Lower lobe of right lung (tissue), 2 donors: ENCODE measurements around the gene TCTN1. TPM values are rescaled to one million over a fixed set of nuclear protein-coding genes. Genes with fewer than 3 reads are reported as not detected.
"Not testable (repeated sequence)": the region's sequence is repeated elsewhere in the genome, so short reads cannot be mapped to it uniquely, and the experiment has no call there.

Experiments
- ATAC-seq, 2 donors: fragments of 200-7000 bp; cut with Tn5 transposase; one replicate each; pipeline ENCODE4 v1.9.1; 2020 to 2022; ENCODE audit warnings: mild to moderate bottlenecking in 2 of 2, moderate library complexity in 2 of 2
- DNase-seq: peaks from one replicate; pipeline ENCODE4 v3.0.0-alpha.2; 2020
- H3K27ac ChIP-seq: fragments of 200-600 bp; one replicate; pipeline ENCODE4 v1.8.0; 2022
- H3K27me3 ChIP-seq: fragments of 200-600 bp; one replicate; pipeline ENCODE4 v1.8.0; 2022; ENCODE audit warnings: low read depth
- H3K36me3 ChIP-seq: fragments of 200-600 bp; one replicate; pipeline ENCODE4 v1.8.0; 2022; ENCODE audit warnings: mild to moderate bottlenecking
- H3K4me1 ChIP-seq: fragments of 200-600 bp; one replicate; pipeline ENCODE4 v1.8.0; 2022
- H3K4me3 ChIP-seq: fragments of 200-600 bp; one replicate; pipeline ENCODE4 v1.8.0; 2022; ENCODE audit warnings: mild to moderate bottlenecking
- H3K9me3 ChIP-seq: fragments of 200-600 bp; one replicate; pipeline ENCODE4 v1.8.0; 2022
- intact Hi-C: fragments of 100-400 bp; cut with DNase I; formaldehyde crosslinking; loops from one replicate; pipeline ENCODE4 v1.11.0; 2022
- long read RNA-seq: library from polyadenylated mRNA; unstranded; transcript quantifications from one replicate; pipeline ENCODE4 v2.0.0, GENCODE V29; 2021
- total RNA-seq: library from RNA; stranded (reverse); fragmentation: NEBNext Ultra II Directional; extraction: Animal tissue kit (Norgen Biotek cat#: 25700); gene quantifications from one replicate; pipeline ENCODE4 v1.2.1, GENCODE V29; 2021
- TF ChIP-seq, protein P1 (sequence below): fragments of 200-600 bp; IDR thresholded peaks from one replicate; pipeline ENCODE4 v1.8.0; 2022; ENCODE audit warnings: antibody characterized with exemption, mild to moderate bottlenecking
- donor health status: DM: no; HTN: yes; CAD: no; lungs with severe emphysema.

The TCTN1 gene
- total RNA-seq = 40.1 TPM
- long read RNA-seq, full-length matches to known transcripts = 30 of 46 reads
- long read RNA-seq, partial matches to known transcripts = 4 of 46 reads
- long read RNA-seq, other reads (novel, unspliced or antisense) = 12 of 46 reads

DNA sequence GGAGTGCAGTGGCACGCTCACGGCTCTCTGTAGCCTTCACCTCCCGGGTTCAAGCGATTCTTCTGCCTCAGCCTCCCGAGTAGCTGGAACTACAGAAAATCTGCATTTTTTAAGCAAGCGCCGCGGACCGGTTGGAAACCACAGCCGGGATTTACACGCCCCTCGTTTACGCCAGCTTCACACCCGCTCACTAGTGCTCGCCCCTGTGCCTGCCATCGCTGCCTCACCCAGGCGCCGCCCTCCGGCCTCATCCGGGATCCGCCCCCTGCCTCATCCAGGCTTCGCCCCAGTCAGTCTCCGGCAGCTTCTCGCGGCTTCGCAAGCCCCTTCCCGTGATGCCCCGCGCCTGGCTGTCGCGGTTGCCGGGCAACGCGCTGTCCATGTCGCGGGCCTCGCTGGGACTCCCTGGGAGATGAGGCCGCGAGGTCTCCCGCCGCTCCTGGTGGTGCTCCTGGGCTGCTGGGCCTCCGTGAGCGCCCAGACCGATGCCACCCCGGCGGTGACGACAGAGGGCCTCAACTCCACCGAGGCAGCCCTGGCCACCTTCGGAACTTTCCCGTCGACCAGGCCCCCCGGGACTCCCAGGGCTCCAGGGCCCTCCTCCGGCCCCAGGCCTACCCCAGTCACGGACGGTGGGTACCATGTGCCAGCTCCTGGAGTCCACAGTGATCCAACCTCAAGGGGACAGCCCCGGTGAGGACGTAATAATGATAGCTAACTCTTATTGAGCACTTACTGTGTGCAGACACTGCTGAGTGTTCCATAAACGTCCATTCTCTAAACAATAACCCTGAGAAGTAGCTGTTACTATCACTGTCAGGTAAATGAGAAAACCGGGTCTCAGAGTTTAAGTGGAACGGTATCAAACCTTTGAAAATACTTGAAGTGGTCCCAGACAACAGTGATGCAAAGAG lies at the start of gene TCTN1:
Gene TCTN1 (plus strand): TSS at position 359 of the 914 bp plus-strand sequence. CDS start 54 bp downstream, at position 413.
- H3K27ac ChIP-seq = peak within 1 kb of the TSS; percentile 77

DNA sequence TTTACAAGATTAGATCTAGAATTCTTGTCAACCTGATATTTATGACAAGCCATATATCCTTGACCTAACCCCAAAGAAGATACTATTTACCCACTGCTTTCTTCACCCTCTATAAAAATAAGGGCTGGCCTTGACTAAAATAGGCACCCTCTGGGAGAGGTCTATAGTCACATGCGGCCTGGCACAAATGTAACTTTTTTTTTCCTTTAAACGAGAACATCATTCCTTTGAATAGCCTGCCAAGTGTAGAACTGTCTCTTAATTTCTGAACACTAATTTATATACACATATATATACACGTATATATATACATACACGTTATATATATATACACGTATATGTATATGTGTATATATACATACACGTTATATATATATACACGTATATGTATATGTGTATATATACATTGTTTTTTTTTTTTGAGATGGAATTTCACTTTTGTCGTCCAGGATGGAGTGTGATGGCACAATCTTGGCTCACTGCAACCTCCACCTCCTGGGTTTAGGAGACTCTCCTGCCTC lies 49.4 kb upstream of the TCTN1 start:
- H3K9me3 ChIP-seq = no peaks in the 10 kb centered on the region
- no peak overlapping the region for H3K4me3 ChIP-seq
- no peaks in the 10 kb centered on the region for H3K36me3 ChIP-seq
- H3K4me1 ChIP-seq = peaks cover 59% of the 10 kb centered on the region
- TF ChIP-seq, protein P1, sequence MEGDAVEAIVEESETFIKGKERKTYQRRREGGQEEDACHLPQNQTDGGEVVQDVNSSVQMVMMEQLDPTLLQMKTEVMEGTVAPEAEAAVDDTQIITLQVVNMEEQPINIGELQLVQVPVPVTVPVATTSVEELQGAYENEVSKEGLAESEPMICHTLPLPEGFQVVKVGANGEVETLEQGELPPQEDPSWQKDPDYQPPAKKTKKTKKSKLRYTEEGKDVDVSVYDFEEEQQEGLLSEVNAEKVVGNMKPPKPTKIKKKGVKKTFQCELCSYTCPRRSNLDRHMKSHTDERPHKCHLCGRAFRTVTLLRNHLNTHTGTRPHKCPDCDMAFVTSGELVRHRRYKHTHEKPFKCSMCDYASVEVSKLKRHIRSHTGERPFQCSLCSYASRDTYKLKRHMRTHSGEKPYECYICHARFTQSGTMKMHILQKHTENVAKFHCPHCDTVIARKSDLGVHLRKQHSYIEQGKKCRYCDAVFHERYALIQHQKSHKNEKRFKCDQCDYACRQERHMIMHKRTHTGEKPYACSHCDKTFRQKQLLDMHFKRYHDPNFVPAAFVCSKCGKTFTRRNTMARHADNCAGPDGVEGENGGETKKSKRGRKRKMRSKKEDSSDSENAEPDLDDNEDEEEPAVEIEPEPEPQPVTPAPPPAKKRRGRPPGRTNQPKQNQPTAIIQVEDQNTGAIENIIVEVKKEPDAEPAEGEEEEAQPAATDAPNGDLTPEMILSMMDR = no peak
- H3K27ac ChIP-seq = peak overlapping the region; percentile 2
- no peaks in the 10 kb centered on the region for H3K27me3 ChIP-seq
- intact Hi-C loops = no loop called here
- ATAC-seq (no peak), DNase-seq (no peak)

More for the DNA sequence above, at the start of gene TCTN1:
- intact Hi-C loops = no loop called here
- H3K36me3 ChIP-seq = peaks cover 8% of the 10 kb centered on the region
- ATAC-seq = peak; percentile 100
- DNase-seq = peak; percentile 98
- no peaks in the 10 kb centered on the region for H3K9me3 ChIP-seq
- H3K4me3 ChIP-seq = peak within 1 kb of the TSS; percentile 67
- TF ChIP-seq, protein P1 = no peak
- peaks cover 8% of the 10 kb centered on the region for H3K4me1 ChIP-seq
- no peaks in the 10 kb centered on the region for H3K27me3 ChIP-seq

DNA sequence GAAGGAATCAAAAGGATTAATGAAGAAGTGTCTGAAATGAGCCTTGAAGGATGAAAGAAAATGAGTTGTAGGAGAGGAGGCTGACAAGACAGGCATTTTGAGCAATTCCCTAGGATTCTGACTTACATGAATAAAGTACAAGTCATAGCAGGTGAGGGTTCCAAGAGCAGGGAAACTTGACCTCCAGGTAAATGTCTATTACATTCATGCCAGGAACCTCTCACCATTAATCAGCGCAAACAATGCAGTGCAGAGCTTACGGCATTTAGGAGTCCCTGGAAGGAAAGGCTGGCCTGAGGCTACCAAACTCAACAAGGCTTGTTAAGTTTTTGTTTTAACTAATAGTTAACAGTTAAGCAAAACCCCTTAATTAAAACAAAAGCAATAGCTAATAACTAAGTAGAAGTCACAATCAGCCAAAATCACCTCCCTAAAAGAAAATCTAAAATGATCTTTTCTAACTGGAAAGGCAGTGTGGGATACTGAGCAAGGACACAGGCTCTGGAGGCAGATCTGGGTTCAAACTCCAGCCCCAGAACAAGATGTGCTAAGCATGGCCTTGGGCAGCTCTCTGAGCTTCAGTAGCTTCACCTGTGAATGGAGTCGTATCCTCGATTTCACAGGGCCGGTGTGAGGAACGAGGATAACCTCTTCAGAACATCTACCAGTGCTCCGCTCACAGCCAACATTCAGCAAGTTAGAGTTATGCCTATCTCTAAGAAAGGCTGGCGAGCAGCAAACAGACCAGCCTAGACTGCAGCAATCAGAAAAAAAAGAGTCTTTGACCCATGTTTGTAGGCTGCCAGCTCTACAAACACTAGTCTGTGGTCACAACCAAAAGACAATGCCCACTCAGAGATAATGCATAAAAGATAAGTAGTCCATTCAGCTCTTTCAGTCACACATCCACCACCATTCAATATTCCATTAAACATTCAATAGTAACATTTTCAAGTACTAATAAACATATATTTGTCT lies 47.7 kb upstream of the TCTN1 start:
- DNase-seq (no peak), ATAC-seq (peak; percentile 40 to 81)
- peaks cover 4% of the 10 kb centered on the region for H3K9me3 ChIP-seq
- intact Hi-C loops = no loop called here
- H3K4me3 ChIP-seq = no peak overlapping the region
- no peaks in the 10 kb centered on the region for H3K27me3 ChIP-seq
- H3K36me3 ChIP-seq = no peaks in the 10 kb centered on the region
- H3K27ac ChIP-seq = no peak overlapping the region
- H3K4me1 ChIP-seq = peaks cover 54% of the 10 kb centered on the region
- TF ChIP-seq, protein P1 = no peak

DNA sequence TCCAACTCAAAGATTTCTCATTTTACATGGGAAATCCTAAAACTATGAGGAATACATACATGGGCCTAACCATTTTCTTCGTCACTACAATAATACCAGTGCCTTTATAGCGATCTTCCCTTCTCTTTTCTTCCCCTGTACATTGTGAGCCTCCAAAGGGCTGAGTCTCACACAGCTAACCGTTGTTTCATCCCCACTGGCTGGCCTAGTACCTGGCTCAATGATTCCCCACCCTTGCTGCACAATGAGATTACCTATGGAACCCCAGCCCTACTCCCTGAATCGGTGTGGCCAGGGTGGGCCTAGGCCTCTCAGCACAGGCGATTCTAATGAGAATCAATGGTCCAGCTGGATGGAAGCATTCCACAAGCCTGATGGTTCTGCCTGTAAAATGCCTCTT lies 46.9 kb upstream of the TCTN1 start:
- Histone ChIP-seq H3K4me1 (peaks cover 46% of the 10 kb centered on the region), H3K27ac (no peak overlapping the region), H3K36me3 (no peaks in the 10 kb centered on the region), H3K4me3 (no peak overlapping the region), H3K27me3 (no peaks in the 10 kb centered on the region), H3K9me3 (peaks cover 11% of the 10 kb centered on the region)
- ATAC-seq = no peak
- intact Hi-C loops = no loop called here
- DNase-seq = no peak
- TF ChIP-seq, protein P1 = no peak

DNA sequence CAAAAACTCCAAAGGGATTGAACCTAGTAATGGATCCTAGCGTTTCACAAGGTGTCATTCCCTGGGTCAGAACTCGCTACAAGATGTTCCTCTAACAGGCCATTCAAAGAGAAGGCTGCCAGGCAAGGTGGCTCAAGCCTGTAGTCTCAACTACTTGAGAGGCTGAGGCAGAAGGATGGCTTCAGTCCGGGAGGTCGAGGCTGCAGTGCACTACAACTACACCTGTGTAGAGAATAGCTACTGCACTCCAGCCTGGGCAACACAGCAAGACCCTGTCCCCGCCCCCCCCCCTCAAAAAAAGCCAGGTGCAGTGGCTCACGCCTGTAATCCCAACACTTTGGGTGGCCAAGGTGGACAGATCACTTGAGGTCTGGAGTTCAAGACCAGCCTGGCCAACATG lies 45.2 kb upstream of the TCTN1 start:
- Histone ChIP-seq H3K36me3 (no peaks in the 10 kb centered on the region), H3K4me3 (no peak overlapping the region), H3K9me3 (peaks cover 14% of the 10 kb centered on the region), H3K4me1 (peaks cover 31% of the 10 kb centered on the region), H3K27ac (no peak overlapping the region), H3K27me3 (no peaks in the 10 kb centered on the region)
- TF ChIP-seq, protein P1 = no peak
- intact Hi-C loops = no loop called here
- ATAC-seq (no peak), DNase-seq (no peak)

DNA sequence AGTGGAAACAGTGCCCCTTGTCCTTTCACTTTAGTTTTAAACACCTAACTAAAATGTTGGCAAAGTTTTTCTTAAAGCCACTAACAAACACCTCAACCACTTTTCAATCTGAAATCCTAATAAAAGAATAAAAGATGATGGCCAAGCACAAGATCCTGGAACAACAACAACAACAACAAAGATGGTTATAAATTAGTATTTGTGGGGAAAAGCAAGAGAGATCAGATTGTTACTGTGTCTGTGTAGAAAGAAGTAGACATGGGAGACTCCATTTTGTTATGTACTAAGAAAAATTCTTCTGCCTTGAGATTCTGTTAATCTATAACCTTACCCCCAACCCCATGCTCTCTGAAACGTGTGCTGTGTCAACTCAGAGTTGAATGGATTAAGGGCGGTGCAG lies 44.1 kb upstream of the TCTN1 start:
- H3K36me3 ChIP-seq, H3K27ac ChIP-seq, ATAC-seq, H3K27me3 ChIP-seq, intact Hi-C loops, DNase-seq, H3K4me3 ChIP-seq: not testable (repeated sequence)
- H3K4me1 ChIP-seq = peaks cover 31% of the 10 kb centered on the region
- peaks cover 14% of the 10 kb centered on the region for H3K9me3 ChIP-seq

DNA sequence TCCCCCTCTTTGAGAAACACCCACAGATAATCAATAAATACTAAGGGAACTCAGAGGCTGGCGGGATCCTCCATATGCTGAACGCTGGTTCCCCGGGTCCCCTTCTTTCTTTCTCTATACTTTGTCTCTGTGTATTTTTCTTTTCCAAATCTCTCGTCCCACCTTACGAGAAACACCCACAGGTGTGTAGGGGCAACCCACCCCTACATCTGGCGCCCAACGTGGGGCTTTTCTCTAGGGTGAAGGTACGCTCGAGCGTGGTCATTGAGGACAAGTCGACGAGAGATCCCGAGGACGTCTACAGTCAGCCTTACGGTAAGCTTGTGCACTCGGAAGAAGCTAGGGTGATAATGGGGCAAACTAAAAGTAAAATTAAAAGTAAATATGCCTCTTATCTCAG lies 43.1 kb upstream of the TCTN1 start:
- DNase-seq, intact Hi-C loops, H3K4me3 ChIP-seq, H3K36me3 ChIP-seq, ATAC-seq, H3K27ac ChIP-seq, H3K27me3 ChIP-seq: not testable (repeated sequence)
- H3K9me3 ChIP-seq = peaks cover 14% of the 10 kb centered on the region
- peaks cover 31% of the 10 kb centered on the region for H3K4me1 ChIP-seq
